Neutrophil (primary cell): Measurements from ENCODE around the gene MSI2.

ENCODE experiments used
- H3K27ac ChIP-seq: fragments of 200-600 bp; sonication (generic); 2 replicates; pipeline ENCODE4 v1.5.1; 2016; ENCODE audit warnings: mild to moderate bottlenecking, moderate library complexity
- H3K27me3 ChIP-seq: fragments of 200-600 bp; sonication (generic); 2 replicates; pipeline ENCODE4 v1.6.0; 2016; ENCODE audit warnings: mild to moderate bottlenecking
- H3K36me3 ChIP-seq: fragments of 200-600 bp; sonication (generic); 2 replicates; pipeline ENCODE4 v1.5.1; 2017
- H3K4me1 ChIP-seq, 2 experiments: fragments of 200-600 bp in 1 of 2; sonication (generic) in 1 of 2; 1 replicate in 1 of 2; 2 replicates in 1 of 2; pipeline versions ENCODE4 v1.5.1 to v1.6.1; 2013 to 2016; ENCODE audit warnings: low read depth in 1 of 2, low read length in 1 of 2, mild to moderate bottlenecking in 1 of 2, moderate library complexity in 1 of 2; ENCODE audit not compliant: control insufficient read depth in 1 of 2, insufficient read depth in 1 of 2
- H3K4me3 ChIP-seq, 2 experiments: fragments of 200-600 bp in 1 of 2; sonication (generic) in 1 of 2; 1 replicate in 1 of 2; 2 replicates in 1 of 2; pipeline ENCODE4 v1.5.1; 2013 to 2016; ENCODE audit warnings: low read depth in 1 of 2, low read length in 1 of 2, mild to moderate bottlenecking in 1 of 2, moderate library complexity in 1 of 2
- H3K9me3 ChIP-seq: fragments of 200-600 bp; sonication (generic); 2 replicates; pipeline ENCODE4 v1.5.1; 2016
- TF ChIP-seq, protein P1 (sequence below): fragments of 200-600 bp; sonication (generic); IDR thresholded peaks from 2 replicates; pipeline ENCODE4 v1.5.1; 2016; ENCODE audit warnings: antibody characterized with exemption

Gene MSI2

GRCh38 chr17:57732062-57732461 is 475.7 kb downstream of the MSI2 start:
- H3K27me3 ChIP-seq, result no peaks in the 10 kb centered on the region
- H3K27ac ChIP-seq, result no peak overlapping the region
- TF ChIP-seq, protein P1, sequence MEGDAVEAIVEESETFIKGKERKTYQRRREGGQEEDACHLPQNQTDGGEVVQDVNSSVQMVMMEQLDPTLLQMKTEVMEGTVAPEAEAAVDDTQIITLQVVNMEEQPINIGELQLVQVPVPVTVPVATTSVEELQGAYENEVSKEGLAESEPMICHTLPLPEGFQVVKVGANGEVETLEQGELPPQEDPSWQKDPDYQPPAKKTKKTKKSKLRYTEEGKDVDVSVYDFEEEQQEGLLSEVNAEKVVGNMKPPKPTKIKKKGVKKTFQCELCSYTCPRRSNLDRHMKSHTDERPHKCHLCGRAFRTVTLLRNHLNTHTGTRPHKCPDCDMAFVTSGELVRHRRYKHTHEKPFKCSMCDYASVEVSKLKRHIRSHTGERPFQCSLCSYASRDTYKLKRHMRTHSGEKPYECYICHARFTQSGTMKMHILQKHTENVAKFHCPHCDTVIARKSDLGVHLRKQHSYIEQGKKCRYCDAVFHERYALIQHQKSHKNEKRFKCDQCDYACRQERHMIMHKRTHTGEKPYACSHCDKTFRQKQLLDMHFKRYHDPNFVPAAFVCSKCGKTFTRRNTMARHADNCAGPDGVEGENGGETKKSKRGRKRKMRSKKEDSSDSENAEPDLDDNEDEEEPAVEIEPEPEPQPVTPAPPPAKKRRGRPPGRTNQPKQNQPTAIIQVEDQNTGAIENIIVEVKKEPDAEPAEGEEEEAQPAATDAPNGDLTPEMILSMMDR, result no peak
- H3K36me3 ChIP-seq, result no peaks in the 10 kb centered on the region
- no peaks in the 10 kb centered on the region for H3K9me3 ChIP-seq
- no peak overlapping the region for H3K4me3 ChIP-seq
- no peaks in the 10 kb centered on the region for H3K4me1 ChIP-seq

GRCh38 chr17:57733085-57733484 is 476.8 kb downstream of the MSI2 start:
- no peaks in the 10 kb centered on the region for H3K36me3 ChIP-seq
- H3K27me3 ChIP-seq, result no peaks in the 10 kb centered on the region
- H3K4me3 ChIP-seq, result no peak overlapping the region
- no peak overlapping the region for H3K27ac ChIP-seq
- no peaks in the 10 kb centered on the region for H3K4me1 ChIP-seq
- no peaks in the 10 kb centered on the region for H3K9me3 ChIP-seq
- TF ChIP-seq, protein P1, result no peak
